OCI-LY1 (cell line): ENCODE measurements around the gene SPRTN.

Experiments
- H2AFZ ChIP-seq: fragments of 200-600 bp; sonication (generic), shearing (Covaris generic); 2 replicates; pipeline ENCODE4 v1.6.0; 2014; ENCODE audit warnings: antibody characterized with exemption, mild to moderate bottlenecking, low read length
- H3F3A ChIP-seq: fragments of 200-600 bp; sonication (generic), shearing (Covaris generic); 2 replicates; pipeline ENCODE4 v1.6.0; 2014; ENCODE audit warnings: mild to moderate bottlenecking, antibody characterized with exemption, low read length, moderate library complexity; ENCODE audit not compliant: insufficient read depth
- H3K27ac ChIP-seq: fragments of 200-600 bp; sonication (generic); 2 replicates; pipeline ENCODE4 v1.5.1; 2014; ENCODE audit warnings: low read length, mixed run types, mild to moderate bottlenecking, low read depth; ENCODE audit not compliant: poor library complexity, severe bottlenecking
- H3K27me3 ChIP-seq: fragments of 200-600 bp; sonication (generic); 2 replicates; pipeline ENCODE4 v1.6.0; 2014; ENCODE audit warnings: antibody characterized with exemption, mild to moderate bottlenecking, low read length, moderate library complexity; ENCODE audit not compliant: insufficient read depth
- H3K36me3 ChIP-seq: fragments of 200-600 bp; sonication (generic); 2 replicates; pipeline ENCODE4 v1.6.1; 2014; ENCODE audit warnings: mild to moderate bottlenecking, antibody characterized with exemption, low read length, moderate library complexity, mixed read lengths; ENCODE audit not compliant: insufficient read depth
- H3K4me1 ChIP-seq: fragments of 200-600 bp; sonication (generic); 2 replicates; pipeline ENCODE4 v1.5.1; 2014; ENCODE audit warnings: mild to moderate bottlenecking, low read length, moderate library complexity; ENCODE audit not compliant: insufficient read depth, severe bottlenecking
- H3K4me2 ChIP-seq: fragments of 200-600 bp; sonication (generic), shearing (Covaris generic); 2 replicates; pipeline ENCODE4 v1.6.1; 2014; ENCODE audit warnings: low read length
- H3K4me3 ChIP-seq: fragments of 200-600 bp; sonication (generic); 2 replicates; pipeline ENCODE4 v1.5.1; 2014; ENCODE audit warnings: low read length, low read depth, mild to moderate bottlenecking, mixed read lengths; ENCODE audit not compliant: poor library complexity, severe bottlenecking
- H3K79me2 ChIP-seq: fragments of 200-600 bp; shearing (Covaris generic); 2 replicates; pipeline ENCODE4 v1.6.1; 2016; ENCODE audit warnings: mixed run types, low read length, mixed read lengths; ENCODE audit not compliant: insufficient read depth
- H3K9ac ChIP-seq: fragments of 200-600 bp; sonication (generic), shearing (Covaris generic); 2 replicates; pipeline ENCODE4 v1.6.1; 2014; ENCODE audit warnings: mild to moderate bottlenecking, low read length, mixed read lengths
- H3K9me2 ChIP-seq: fragments of 200-600 bp; sonication (generic), shearing (Covaris generic); 2 replicates; pipeline ENCODE4 v1.6.1; 2014; ENCODE audit warnings: low read depth, mild to moderate bottlenecking, low read length, mixed read lengths
- H3K9me3 ChIP-seq: fragments of 200-600 bp; shearing (Covaris generic); 2 replicates; pipeline ENCODE4 v1.6.1; 2014; ENCODE audit warnings: low read length, mixed read lengths
- H4K20me1 ChIP-seq: fragments of 200-600 bp; sonication (generic), shearing (Covaris generic); 2 replicates; pipeline ENCODE4 v1.6.0; 2016; ENCODE audit warnings: mild to moderate bottlenecking, low read length; ENCODE audit not compliant: insufficient read depth
- CTCF ChIP-seq: fragments of 200-600 bp; sonication (generic), shearing (Covaris generic); IDR thresholded peaks from 2 replicates; pipeline ENCODE4 v1.5.1; 2017; ENCODE audit warnings: mild to moderate bottlenecking, antibody characterized with exemption, low read length, moderate library complexity, mixed read lengths
- EZH2 ChIP-seq: fragments of 200-600 bp; sonication (generic), shearing (Covaris generic); IDR thresholded peaks from 2 replicates; pipeline ENCODE4 v1.8.0; 2017; ENCODE audit warnings: borderline replicate concordance, mixed run types, mild to moderate bottlenecking, antibody characterized with exemption, low read length, moderate library complexity, mixed read lengths

Gene SPRTN

GRCh38 chr1:231322880-231323530, 15.1 kb upstream of the SPRTN start:
- Histone ChIP-seq H2AFZ (no peak overlapping the region), H3K36me3 (no peaks in the 10 kb centered on the region), H3F3A (no peaks in the 10 kb centered on the region), H3K4me3 (no peak overlapping the region), H3K9ac (no peak overlapping the region), H3K79me2 (no peaks in the 10 kb centered on the region), H3K9me3 (no peaks in the 10 kb centered on the region), H4K20me1 (no peaks in the 10 kb centered on the region), H3K27ac (no peak overlapping the region), H3K4me2 (no peak overlapping the region), H3K4me1 (no peaks in the 10 kb centered on the region), H3K9me2 (no peaks in the 10 kb centered on the region), H3K27me3 (no peaks in the 10 kb centered on the region)
- TF ChIP-seq CTCF = peak; percentile 11; the same call in 1 of the 2 replicates
- TF ChIP-seq EZH2 = no peak

- no peak overlapping the region for H3K27ac ChIP-seq
- H3K4me2 ChIP-seq = no peak overlapping the region
- H3K4me1 ChIP-seq = no peaks in the 10 kb centered on the region
- no peaks in the 10 kb centered on the region for H3F3A ChIP-seq
- H3K79me2 ChIP-seq = no peaks in the 10 kb centered on the region
- H3K4me3 ChIP-seq = no peak overlapping the region
- H3K27me3 ChIP-seq = no peaks in the 10 kb centered on the region
- H4K20me1 ChIP-seq = no peaks in the 10 kb centered on the region
- H3K9me3 ChIP-seq = no peaks in the 10 kb centered on the region
- no peaks in the 10 kb centered on the region for H3K36me3 ChIP-seq
- TF ChIP-seq CTCF (no peak), EZH2 (no peak)
- no peak overlapping the region for H3K9ac ChIP-seq
- no peak overlapping the region for H2AFZ ChIP-seq
- H3K9me2 ChIP-seq = no peaks in the 10 kb centered on the region
Observed at GRCh38 chr1:231324660-231325059, 13.4 kb upstream of the SPRTN start.

GRCh38 chr1:231326248-231326647, 11.8 kb upstream of the SPRTN start:
- H3K4me3 ChIP-seq = no peak overlapping the region
- H3K9ac ChIP-seq = no peak overlapping the region
- no peak overlapping the region for H2AFZ ChIP-seq
- no peaks in the 10 kb centered on the region for H3K9me3 ChIP-seq
- H3K36me3 ChIP-seq = no peaks in the 10 kb centered on the region
- H3K4me2 ChIP-seq = no peak overlapping the region
- H3K4me1 ChIP-seq = no peaks in the 10 kb centered on the region
- no peaks in the 10 kb centered on the region for H4K20me1 ChIP-seq
- H3K79me2 ChIP-seq = no peaks in the 10 kb centered on the region
- H3F3A ChIP-seq = no peaks in the 10 kb centered on the region
- no peak overlapping the region for H3K27ac ChIP-seq
- no peak for TF ChIP-seq CTCF
- no peak for TF ChIP-seq EZH2
- no peaks in the 10 kb centered on the region for H3K27me3 ChIP-seq
- H3K9me2 ChIP-seq = no peaks in the 10 kb centered on the region
